Stimulated activated CD4-positive, alpha-beta T cell treated with anti-CD3 and anti-CD28 coated beads, TNF-alpha, amount 100 ng/mL, for 48 hours (primary cell): ENCODE results near the gene RITA1.

Source experiments
- DNase-seq, 3 donors: peaks; one replicate each; pipeline ENCODE4 v3.0.0-alpha.2; 2020; ENCODE audit warnings: low read depth in 3 of 3

Gene RITA1

DNA sequence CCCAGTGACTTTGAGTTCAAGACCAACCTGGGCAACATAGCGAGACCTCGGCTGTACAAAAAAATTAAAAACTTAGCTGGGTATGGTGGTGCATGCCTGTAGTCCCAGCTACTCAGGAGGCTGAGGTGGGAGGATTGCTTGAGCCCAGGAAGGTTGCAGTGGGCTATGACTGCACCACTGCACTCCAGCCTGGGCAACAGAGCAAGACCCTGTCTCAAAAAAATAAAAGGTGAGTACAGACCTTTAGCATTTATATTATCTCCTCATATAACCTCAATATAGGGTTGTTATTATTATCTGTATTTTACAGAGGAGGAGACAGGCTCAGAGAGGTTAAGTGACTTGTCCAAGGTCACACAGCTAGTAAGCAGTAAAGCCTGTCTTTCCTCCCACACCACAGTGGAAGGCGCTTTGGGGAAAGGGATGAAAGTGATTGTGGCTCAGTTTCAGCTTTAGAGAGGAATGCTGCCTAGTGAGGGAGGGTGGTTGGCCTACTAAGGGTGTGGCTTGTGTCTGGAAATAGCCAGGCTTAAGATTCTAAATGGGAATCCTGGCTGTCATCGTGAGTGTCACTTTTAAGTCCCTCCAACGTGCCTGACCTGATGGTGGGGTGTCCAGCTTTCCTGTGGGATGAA, 43.0 kb downstream of the RITA1 start:
- no peak for DNase-seq

DNA sequence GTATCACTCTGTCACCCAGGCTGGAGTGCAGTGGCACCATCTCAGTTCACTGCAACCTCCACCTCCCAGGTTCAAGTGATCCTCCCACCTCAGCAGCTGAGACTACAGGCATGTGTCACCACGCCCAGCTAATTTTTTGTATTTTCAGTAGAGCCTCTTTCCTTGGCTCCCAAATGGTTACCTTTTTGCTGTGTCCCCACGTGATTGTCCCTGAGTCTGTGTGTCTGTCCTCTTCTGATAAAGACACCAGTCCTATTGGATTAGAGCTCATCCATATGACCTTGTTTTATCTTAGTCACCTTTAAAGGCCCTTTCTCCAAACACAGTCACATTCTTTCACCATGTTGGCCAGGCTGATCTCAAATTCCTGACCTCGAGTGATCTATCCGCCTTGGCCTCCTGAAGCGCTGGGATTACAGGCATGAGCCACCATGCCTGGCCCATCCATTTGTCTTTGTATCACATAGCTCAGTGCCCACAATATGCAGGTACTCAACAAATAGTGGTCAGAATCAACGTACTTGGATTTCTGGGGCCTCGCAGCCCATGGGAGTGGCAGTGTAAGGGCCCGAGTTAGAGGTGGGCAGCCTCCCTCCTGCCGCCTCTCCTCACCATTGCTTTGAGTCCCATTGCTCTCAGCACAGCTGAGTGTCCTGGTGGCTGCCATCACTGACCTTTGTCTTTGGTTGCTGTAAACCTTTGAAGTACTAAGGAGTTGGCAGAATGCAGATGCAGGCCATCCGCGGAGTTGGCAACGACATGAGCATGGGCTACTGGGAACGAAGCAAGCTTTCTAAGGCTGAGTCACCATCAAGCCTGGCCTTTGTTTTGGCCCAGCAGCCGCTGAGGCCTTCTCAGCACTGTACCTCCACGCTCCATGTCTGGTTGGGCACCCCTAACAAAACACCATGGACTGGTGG, 45.1 kb downstream of the RITA1 start:
- no peak for DNase-seq

DNA sequence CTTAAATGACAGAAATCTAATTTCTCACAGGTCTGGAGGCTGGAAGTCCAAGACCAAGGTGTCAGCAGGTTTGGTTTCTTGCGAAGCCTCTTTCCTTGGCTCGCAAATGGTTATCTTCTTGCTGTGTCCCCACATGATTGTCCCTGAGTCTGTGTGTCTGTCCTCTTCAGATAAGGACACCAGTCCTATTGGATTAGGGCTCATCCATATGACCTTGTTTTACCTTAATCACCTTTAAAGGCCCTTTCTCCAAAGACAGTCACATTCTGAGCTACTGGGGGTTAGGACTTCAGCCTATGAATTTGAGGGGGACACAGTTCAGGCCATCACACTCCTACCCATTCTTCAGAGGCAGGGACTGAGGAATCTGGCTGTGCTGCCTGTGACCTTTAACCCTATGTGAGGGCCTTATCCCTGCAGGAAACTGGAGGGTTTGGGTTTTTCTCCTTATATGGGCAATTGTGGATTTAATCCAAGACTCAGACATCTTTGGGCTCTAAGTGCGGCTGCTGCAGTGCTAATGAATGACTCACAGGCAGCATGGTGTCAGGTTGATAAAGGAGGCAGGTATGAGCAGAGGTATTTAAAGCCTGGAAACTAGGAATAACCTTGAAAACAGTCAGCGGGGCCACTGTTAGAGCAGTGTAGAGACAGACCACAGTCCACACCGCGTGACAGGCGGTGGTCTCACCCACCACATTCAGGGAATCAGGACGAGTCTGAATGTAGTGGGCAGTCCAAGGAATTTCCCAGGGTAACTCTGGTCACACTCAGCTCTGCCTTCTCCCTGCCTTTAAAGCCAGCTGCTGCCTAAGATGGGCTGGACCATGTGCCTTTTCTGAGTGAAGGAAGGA, 45.9 kb downstream of the RITA1 start:
- no peak for DNase-seq

DNA sequence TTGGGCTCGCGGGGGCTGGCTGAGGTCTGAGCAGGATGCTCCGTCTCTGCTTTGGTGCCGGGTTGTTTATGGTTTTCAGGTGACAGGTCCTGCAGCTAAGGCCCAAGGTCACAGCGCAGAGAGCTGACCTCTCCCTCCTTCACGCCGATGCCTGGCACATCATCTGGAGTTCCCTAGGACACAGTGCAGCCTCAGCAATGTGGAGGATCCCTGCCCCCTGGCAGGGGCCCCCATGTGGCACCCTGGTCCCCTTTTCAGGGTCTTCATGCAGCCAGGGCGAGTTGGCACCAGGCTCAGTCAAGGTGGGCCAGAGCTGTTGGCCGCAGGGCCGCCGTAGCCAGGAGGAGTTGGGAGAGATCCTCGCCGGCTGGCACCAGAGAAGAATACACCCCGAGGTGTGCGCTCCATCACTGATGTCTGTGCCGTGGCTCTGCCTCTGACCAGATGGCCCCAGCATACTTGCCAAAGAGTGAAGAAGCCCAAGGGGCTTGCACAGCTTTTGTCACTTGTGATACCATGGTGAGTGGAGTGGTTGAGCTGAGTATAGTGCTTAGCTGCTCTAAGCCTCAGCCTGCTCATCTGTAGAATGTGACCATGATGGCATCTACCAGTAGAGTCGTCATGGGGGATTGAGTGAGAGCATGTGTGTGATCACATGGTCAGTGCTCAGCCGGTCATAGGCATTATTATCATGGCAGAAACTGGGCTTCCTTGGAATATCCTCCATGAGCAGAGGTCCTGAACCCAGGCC, 46.7 kb downstream of the RITA1 start:
- DNase-seq: no peak

DNA sequence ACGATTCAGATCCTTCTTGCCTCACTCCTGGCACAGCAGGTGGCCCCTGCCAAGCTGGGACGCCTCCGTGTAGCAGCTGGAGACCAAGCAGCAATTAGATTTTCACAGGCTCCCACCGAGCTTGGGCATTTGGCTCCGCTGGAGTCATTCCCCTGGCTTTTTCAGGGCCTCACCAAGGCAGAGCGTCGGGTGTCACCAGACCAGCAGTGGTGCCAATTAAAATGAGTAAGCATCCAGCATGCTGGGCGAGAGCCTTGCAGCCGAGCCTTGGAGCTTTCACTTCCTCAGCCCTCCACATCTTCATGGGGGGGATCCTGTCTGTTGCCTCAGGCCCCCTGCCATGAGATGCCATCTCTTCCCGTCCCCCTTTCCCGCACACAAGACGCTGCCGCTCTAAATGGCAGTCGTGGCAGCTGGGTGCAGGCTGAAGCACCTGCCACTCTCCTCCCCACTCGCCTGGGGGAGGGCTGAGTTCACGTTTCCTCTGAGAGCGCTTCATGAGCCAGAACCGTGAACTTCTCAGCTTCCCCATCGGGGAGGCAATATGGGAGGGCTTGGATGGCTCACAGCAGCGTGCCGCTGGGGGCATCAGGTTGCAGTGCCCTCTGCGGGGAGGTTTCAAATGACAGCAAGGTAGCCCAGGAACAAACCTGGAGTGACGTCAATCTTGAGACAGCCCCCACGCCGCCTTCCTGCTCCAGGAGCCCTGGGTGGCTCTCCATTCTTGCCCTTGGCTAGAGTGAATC, 47.5 kb downstream of the RITA1 start:
- DNase-seq: peak in 2 of 3 donors; percentile 33 to 56

DNA sequence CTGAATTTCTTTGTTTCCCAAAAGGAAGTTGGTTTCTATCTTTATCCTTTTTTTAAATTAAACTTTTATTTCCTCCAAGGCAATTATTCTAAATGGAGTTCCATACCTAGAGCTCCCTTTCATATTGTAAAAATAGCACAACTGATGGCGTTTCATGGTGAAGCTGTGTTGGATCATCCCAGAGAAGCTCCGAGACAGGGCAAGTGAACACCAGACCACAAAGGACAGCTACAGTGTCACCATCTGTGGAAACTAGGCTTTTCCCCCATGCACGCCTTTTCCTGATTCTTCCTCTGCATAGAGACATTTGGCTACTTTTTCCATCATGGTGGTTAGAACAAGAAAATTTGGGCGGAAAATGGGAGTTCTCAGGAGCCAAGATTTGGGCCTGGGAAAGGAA, 48.4 kb downstream of the RITA1 start:
- DNase-seq: no peak

DNA sequence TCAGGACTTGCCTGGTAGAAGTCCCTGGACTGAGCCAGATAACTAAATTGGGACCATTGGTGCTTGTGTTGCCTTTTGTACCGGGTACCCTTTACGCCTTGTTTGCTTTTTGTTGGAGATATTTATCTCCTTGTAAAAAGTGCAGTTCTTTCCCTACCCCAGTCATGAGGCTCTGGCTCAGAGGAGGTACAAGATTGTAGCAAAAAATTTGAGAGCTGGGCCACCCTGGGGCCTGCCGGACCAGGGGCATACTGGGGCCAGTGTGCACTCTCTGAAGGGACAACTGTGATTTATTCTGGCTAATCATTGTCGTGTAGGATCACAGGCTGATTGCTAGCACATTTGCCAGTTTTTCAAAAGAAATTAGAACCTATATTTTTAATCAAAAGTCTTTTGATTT, 49.0 kb downstream of the RITA1 start:
- no peak for DNase-seq

DNA sequence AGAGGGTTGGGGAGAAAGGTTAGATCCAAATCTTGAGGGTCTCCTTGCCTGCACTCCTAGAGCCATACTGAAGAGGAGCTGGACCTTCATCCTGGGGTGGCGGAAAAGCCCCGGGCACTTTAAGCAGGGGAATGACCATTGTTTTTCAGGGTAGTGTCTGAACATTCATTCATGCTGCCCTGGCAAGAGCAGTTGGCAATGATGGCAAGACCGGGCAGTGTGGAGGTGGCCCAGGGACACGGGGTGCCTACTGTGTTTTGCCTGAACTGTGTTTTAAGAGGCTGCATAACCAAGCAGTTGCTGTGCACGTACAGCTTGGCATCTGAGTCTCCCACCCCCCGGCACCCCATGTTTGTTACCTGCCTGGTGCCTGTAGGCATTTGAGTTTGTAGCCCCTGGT, 50.5 kb downstream of the RITA1 start:
- DNase-seq: no peak

DNA sequence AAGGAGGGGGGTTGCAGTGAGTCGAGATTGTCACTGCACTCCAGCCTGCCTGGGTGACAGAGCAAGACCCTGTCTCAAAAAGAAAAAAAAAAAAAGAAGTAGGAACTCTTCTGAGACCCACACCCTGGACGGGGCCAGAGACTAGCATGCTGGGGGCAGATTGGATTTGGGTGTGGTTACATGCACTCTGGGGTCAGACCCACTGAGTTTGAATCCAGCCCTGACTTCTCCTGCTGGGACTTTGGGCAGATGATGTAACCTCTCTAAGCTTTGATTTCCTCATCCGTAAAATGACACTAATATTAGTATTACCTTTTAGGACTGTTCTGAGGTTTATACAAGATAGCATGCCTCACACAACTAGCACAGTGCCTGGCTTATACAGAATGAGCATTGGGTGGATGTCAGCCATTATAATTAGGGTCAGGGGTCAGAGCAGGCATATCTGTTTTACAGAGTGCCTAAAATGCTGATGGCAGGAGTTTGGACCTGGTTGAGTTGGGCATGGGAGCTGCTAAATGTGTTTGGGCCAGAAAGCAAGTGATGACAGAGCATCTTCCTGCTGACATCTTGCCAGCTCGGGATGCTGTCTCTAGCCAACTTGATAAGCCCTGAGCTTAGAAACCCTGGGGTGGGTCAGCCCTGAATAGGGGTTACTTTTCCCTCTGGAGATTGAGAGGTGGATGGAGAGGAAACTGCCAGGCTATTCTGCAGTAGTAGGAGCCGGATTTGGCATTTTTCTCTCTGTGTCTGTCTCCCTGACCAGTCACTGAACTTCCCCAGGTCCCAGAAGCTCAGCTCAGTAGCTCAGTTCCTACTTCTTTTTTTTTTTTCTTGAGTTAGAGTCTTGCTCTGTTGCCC, 51.2 kb downstream of the RITA1 start:
- no peak for DNase-seq

DNA sequence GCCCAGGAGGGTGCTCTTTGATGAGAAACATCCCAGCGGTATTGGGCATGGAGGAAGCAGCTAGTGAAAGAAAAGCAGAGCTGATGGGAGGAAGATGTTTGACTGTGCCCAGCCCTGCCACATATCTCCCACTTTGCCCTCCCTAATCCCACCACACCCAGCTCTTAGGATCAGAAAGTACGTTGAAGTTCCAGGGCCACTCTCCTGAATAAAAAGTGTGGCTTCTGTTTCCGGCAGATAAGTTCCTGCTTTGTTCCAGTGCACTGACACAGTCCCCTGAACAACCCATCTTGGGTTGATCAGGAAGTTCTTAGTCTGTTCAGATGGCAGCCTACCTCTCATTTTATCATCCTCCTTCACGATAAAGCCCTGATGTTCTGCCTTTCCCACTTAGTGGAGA, 52.2 kb downstream of the RITA1 start:
- DNase-seq: no peak

DNA sequence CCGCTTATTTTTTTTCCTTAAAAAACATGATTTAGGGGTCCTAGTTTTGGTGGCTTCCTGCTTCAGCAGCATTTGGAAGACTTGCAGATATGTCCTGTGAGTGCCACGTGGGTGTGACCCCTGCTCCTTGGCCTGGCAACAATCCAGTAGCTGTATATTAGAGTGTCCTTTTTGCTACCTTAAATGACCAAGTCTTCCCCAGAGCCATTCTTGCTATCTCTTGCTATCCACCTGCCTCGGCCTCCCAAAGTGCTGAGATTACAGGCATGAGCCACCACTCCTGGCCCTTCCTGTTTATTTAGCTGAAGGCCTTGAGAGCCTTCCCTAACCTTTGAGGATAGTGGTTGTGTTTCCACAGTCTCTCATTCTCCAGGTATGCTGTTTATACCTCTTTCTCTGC, 52.8 kb downstream of the RITA1 start:
- DNase-seq: no peak

DNA sequence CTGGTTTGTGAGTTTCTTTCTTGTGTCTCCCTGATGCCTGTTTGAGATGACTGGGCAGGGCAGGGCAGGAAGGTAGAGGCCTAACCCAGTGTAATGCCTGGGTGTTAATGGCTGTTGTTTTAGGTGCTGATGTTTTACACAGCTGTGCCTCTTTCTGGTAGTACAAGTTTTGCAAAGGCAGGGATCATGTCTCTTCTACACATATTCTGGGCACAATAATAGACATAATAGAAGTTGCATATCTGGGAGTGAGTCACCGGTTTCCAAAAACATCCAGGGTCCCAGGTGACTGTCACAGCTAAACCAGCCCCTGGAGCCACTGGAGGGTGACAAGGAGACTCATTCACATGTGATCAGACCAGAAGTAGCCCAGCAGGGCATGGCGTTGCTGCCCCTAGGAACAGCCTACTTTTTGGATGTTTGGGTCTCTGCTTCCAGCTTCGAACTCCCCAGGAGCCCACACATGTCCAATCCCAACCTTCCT, 53.8 kb downstream of the RITA1 start:
- no peak for DNase-seq

DNA sequence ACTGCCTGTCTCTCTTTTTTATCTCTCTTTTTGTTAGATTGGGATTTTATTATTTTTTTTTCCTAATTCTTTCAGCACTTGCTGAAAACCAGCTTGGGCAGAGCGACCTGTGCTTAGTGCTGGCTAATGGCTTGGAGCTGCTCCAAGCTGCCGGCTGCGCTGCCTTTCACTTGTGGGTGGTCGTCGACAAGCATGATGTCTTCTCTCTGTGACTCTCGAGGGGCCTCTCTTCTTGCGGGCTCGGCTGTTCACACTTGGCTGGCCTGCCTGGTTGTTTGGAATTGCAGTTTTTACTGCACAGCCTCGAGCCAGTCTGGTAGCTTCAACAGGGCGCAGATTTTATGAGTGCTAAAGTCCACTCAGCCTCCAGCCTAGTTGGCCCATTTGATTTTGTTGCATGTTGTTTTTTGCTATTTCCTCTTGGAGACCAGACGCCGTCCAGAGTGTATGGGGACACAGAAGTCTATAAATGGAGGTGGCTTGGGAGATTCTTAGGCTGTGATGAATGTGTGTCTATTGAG, 54.4 kb downstream of the RITA1 start:
- DNase-seq: no peak

DNA sequence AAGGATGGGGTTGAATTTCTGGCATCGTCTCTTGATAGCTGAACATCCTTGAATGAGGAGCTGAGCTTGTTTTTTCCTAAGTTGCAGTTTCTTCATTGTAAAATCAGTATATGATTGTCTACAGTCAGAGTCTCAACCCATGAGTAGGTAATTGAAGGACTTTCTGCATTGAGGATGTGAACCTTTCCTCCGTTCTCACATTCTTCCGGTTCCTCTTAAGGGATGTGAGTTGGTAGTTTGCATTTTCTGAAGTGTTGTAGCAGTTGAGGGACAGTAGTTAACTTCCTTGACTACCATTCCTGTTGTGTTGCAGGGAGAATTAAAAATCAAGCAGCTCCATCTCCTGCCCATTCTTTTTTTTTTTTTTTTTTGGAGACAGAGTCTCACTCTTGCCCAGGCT, 54.9 kb downstream of the RITA1 start:
- no peak for DNase-seq

DNA sequence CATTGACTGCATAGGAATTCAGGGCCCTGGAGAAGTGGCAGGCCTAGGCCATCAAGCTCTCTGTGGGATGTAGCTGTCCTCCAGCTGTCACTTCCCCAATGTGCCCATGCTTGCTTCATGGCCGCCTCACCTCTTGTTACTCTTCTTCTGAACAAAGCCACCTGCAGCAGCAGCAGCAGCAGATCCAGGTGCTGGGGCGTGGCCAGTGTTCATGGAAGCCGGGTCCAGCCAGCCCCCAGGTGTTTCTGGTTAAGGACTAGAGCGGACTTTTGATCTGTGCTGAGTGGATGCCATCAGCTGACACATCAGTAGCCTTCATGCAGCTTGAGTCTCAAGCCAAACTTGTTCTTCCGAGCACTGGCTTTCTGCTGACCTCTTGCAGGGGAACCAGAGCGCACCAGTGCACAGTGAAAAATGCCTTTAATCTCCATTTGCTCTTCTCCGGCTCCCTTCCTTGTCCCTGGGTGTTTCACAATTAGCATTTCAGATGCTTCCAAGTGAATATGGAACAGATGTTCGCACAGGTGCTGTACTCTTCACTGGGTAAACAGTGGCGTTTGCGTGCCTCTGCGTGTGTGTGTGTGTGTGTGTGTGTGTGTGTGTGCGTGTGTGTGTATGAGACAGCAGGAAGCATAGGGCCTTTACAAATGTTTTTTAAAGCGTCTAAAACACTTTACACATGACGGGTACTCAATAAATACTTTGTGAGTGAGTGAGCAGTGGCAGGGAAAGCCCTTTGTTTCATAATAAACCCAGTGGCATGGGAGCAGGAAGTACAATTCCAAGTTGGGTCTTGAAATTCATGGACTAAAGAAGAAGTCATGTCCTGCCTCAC, 55.9 kb downstream of the RITA1 start:
- no peak for DNase-seq
